SK-N-SH treated with all-trans-retinoic acid at 6 μM for 48 hours (cell line): ENCODE measurements around the gene SERGEF.

Experiments used
- ATAC-seq: fragments of 200-7000 bp; cut with Tn5 transposase; 3 replicates; pipeline ENCODE4 v1.9.1; 2020; ENCODE audit warnings: mild to moderate bottlenecking, moderate library complexity
- ARNTL ChIP-seq: fragments of 450-650 bp; formaldehyde crosslinking; IDR thresholded peaks from 2 replicates; pipeline ENCODE4 v1.5.0; 2020; ENCODE audit warnings: low read depth, mild to moderate bottlenecking, moderate library complexity, borderline replicate concordance
- BACH2 ChIP-seq: fragments of 250-450 bp; sonication (Bioruptor Pico); IDR thresholded peaks from 2 replicates; pipeline ENCODE4 v1.9.0; 2021; ENCODE audit warnings: mild to moderate bottlenecking, borderline replicate concordance
- CREB5 ChIP-seq: fragments of 250-450 bp; sonication (Bioruptor Pico); IDR thresholded peaks from 2 replicates; pipeline ENCODE4 v1.5.1; 2020; ENCODE audit warnings: low read depth, mild to moderate bottlenecking, moderate library complexity
- CSDC2 ChIP-seq: fragments of 250-450 bp; sonication (Bioruptor Pico); IDR thresholded peaks from 2 replicates; pipeline ENCODE4 v1.5.0; 2020; ENCODE audit warnings: mild to moderate bottlenecking, moderate library complexity
- CSRNP3 ChIP-seq: fragments of 250-450 bp; sonication (Bioruptor Pico); IDR thresholded peaks from 2 replicates; pipeline ENCODE4 v1.5.1; 2021; ENCODE audit warnings: mild to moderate bottlenecking, moderate library complexity
- ESRRG ChIP-seq: fragments of 250-450 bp; sonication (Bioruptor Pico); IDR thresholded peaks from 2 replicates; pipeline ENCODE4 v1.6.1; 2021; ENCODE audit warnings: mild to moderate bottlenecking
- GLIS3 ChIP-seq: fragments of 250-450 bp; sonication (Bioruptor Pico); IDR thresholded peaks from 2 replicates; pipeline ENCODE4 v1.5.0; 2020; ENCODE audit warnings: mild to moderate bottlenecking, moderate library complexity
- ISL1 ChIP-seq: fragments of 250-450 bp; sonication (Bioruptor Pico); IDR thresholded peaks from 2 replicates; pipeline ENCODE4 v2.1.2; 2022; ENCODE audit warnings: mild to moderate bottlenecking, moderate library complexity
- OSR1 ChIP-seq: fragments of 250-450 bp; sonication (Bioruptor Pico); IDR thresholded peaks from 2 replicates; pipeline ENCODE4 v1.8.0; 2022; ENCODE audit warnings: moderate library complexity, mild to moderate bottlenecking, inconsistent platforms
- POU6F1 ChIP-seq: fragments of 250-450 bp; sonication (Bioruptor Pico); IDR thresholded peaks from 2 replicates; pipeline ENCODE4 v1.8.0; 2021; ENCODE audit warnings: low read depth, mild to moderate bottlenecking, moderate library complexity, borderline replicate concordance
- PPARA ChIP-seq: fragments of 250-450 bp; sonication (Bioruptor Pico); IDR thresholded peaks from 2 replicates; pipeline ENCODE4 v1.5.0; 2020; ENCODE audit warnings: mild to moderate bottlenecking, borderline replicate concordance
- RARB ChIP-seq: fragments of 250-450 bp; sonication (Bioruptor Pico); IDR thresholded peaks from 2 replicates; pipeline ENCODE4 v1.8.0; 2021; ENCODE audit warnings: mild to moderate bottlenecking, moderate library complexity
- SNAI2 ChIP-seq: fragments of 250-450 bp; sonication (Bioruptor Pico); IDR thresholded peaks from 2 replicates; pipeline ENCODE4 v1.5.0; 2020; ENCODE audit warnings: mild to moderate bottlenecking, moderate library complexity
- TCF4 ChIP-seq: fragments of 250-450 bp; sonication (Bioruptor Pico); IDR thresholded peaks from 2 replicates; pipeline ENCODE4 v1.8.0; 2021; ENCODE audit warnings: mild to moderate bottlenecking, moderate library complexity, borderline replicate concordance
- TOX ChIP-seq: fragments of 250-450 bp; sonication (Bioruptor Pico); IDR thresholded peaks from 2 replicates; pipeline ENCODE4 v1.8.0; 2021; ENCODE audit warnings: mild to moderate bottlenecking, moderate library complexity, borderline replicate concordance
- TSHZ2 ChIP-seq: fragments of 250-450 bp; sonication (Bioruptor Pico); IDR thresholded peaks from 2 replicates; pipeline ENCODE4 v1.5.0; 2020; ENCODE audit warnings: mild to moderate bottlenecking, moderate library complexity
- ZC3H10 ChIP-seq: fragments of 250-450 bp; sonication (Bioruptor Pico); IDR thresholded peaks from 2 replicates; pipeline ENCODE4 v1.5.1; 2021; ENCODE audit warnings: mild to moderate bottlenecking, moderate library complexity
- ZFP3 ChIP-seq: fragments of 250-450 bp; sonication (Bioruptor Pico); IDR thresholded peaks from 2 replicates; pipeline ENCODE4 v1.5.0; 2020; ENCODE audit warnings: mild to moderate bottlenecking, moderate library complexity
- ZFP30 ChIP-seq: fragments of 450-650 bp; formaldehyde crosslinking; IDR thresholded peaks from 2 replicates; pipeline ENCODE4 v1.5.0; 2022; ENCODE audit warnings: mild to moderate bottlenecking, moderate library complexity
- ZNF565 ChIP-seq: fragments of 450-650 bp; formaldehyde crosslinking; conservative IDR thresholded peaks from 2 replicates; pipeline ENCODE4 v1.5.0; 2020; ENCODE audit warnings: low read depth, mild to moderate bottlenecking, moderate library complexity
- ZNF70 ChIP-seq: fragments of 450-650 bp; formaldehyde crosslinking; IDR thresholded peaks from 2 replicates; pipeline ENCODE4 v1.5.0; 2020; ENCODE audit warnings: mild to moderate bottlenecking, moderate library complexity
- ZNF8 ChIP-seq: fragments of 450-650 bp; formaldehyde crosslinking; IDR thresholded peaks from 2 replicates; pipeline ENCODE4 v1.5.0; 2020; ENCODE audit warnings: mild to moderate bottlenecking, moderate library complexity

The SERGEF gene

GRCh38 chr11:17780668-17781067, 232.2 kb downstream of the SERGEF start (continued):
- TF ChIP-seq PPARA (CRISPR knock-in tag) (no peak), GLIS3 (CRISPR knock-in tag) (no peak), TCF4 (CRISPR knock-in tag) (no peak), ZNF70 (no peak), BACH2 (no peak), CREB5 (no peak), TOX (CRISPR knock-in tag) (no peak)

GRCh38 chr11:17779861-17780594, 232.8 kb downstream of the SERGEF start:
- no peak for ATAC-seq
- TF ChIP-seq RARB (CRISPR knock-in tag) (no peak), ZFP3 (CRISPR knock-in tag) (no peak), PPARA (CRISPR knock-in tag) (no peak), BACH2 (no peak), ARNTL (no peak), CSDC2 (no peak), TSHZ2 (CRISPR knock-in tag) (no peak), CSRNP3 (CRISPR knock-in tag) (no peak), ZNF565 (no peak), ZC3H10 (CRISPR knock-in tag) (no peak), GLIS3 (CRISPR knock-in tag) (no peak), SNAI2 (CRISPR knock-in tag) (no peak), ZFP30 (no peak), ZNF8 (CRISPR knock-in tag) (no peak), CREB5 (no peak), POU6F1 (CRISPR knock-in tag) (no peak), ESRRG (no peak), ZNF70 (no peak), OSR1 (CRISPR knock-in tag) (no peak)

- ATAC-seq, result no peak
- TF ChIP-seq SNAI2 (CRISPR knock-in tag) (no peak), CREB5 (no peak), ISL1 (CRISPR knock-in tag) (no peak), ZNF8 (CRISPR knock-in tag) (no peak), ARNTL (no peak), ESRRG (no peak), RARB (CRISPR knock-in tag) (no peak), OSR1 (CRISPR knock-in tag) (no peak), CSDC2 (no peak)
Observed at GRCh38 chr11:17778956-17779860, 233.6 kb downstream of the SERGEF start.
